Astrocyte (in vitro differentiated cells and primary cell): ENCODE measurements around the gene ATP2A2.

ENCODE experiments used
- CTCF ChIP-seq: IDR thresholded peaks from 2 replicates; pipeline ENCODE4 v1.5.1; 2011; ENCODE audit warnings: low read depth, mild to moderate bottlenecking, inconsistent platforms, low read length, moderate library complexity; ENCODE audit not compliant: insufficient read depth
- EZH2 ChIP-seq: IDR thresholded peaks from 2 replicates; pipeline ENCODE4 v1.6.1; 2012; ENCODE audit warnings: mild to moderate bottlenecking, low read length, inconsistent platforms; ENCODE audit not compliant: insufficient read depth

DNA sequence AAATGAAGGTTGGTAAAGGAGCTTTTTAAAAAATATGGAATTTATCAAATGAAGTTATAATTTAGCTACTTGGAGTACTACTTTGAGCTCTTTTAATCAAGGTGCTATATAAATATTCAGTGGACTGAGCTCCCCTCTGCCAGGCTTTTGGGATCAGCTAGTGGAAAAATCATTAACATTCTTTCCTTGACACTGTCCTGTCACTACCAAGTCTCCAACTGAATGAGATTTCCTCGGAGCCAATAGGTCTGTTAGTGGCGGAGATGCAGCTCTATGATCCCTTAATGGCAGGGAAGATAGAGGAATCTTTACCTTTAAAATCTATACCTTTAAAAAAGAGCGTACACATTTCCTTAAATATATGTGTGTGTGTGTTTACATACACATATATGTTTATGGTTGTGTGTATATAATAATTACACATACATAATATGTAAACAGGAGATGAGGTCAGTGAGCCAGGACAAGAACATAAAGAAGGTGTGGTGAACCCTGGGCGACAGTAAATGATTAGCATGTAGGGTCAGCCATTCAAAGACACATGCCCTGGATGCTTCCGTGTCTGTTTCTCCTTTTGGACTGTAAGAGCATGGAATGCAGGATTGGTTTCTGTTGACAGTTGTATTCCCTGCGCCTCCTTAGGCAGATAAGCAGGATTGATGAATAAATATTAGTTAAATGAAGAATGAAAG lies 47.7 kb upstream of the ATP2A2 start:
- TF ChIP-seq EZH2 (no peak), CTCF (no peak)
